Bronchial epithelial cell (primary cell): ENCODE measurements around the gene GABARAPL2. TPM values are rescaled to one million over a fixed set of nuclear protein-coding genes. Genes with fewer than 3 reads are reported as not detected.

Experiments
- DNase-seq: peaks from one replicate; pipeline ENCODE4 v3.0.0-alpha.2; 2010; ENCODE audit warnings: low read depth
- FAIRE-seq: peaks from 2 replicates; lab custom pipeline; 2011; peaks lifted over from hg19 to GRCh38; lab: Jason Lieb, UNC
- H3K27me3 ChIP-seq: 2 replicates; pipeline ENCODE4 v1.5.1; 2011; ENCODE audit warnings: low read length; ENCODE audit not compliant: control insufficient read depth, insufficient read depth
- H3K36me3 ChIP-seq: 2 replicates; pipeline ENCODE4 v1.5.1; 2011; ENCODE audit warnings: low read length; ENCODE audit not compliant: control insufficient read depth, insufficient read depth
- H3K4me3 ChIP-seq: 2 replicates; pipeline ENCODE4 v1.5.1; 2011; ENCODE audit warnings: mild to moderate bottlenecking, low read depth, low read length, control low read depth
- total RNA-seq: library from RNA; depleted of rRNA; stranded (reverse); fragments of >200 nt; gene quantifications from 2 replicates; pipeline ENCODE4 v1.2.1, GENCODE V29; 2014
- TF ChIP-seq, protein P1 (sequence below): IDR thresholded peaks from 2 replicates; pipeline ENCODE4 v1.5.1; 2011; ENCODE audit warnings: mild to moderate bottlenecking, moderate library complexity, low read length, control low read depth, inconsistent platforms; ENCODE audit not compliant: insufficient read depth, severe bottlenecking

Gene GABARAPL2
- total RNA-seq, 1 donor from 2014 or later: 27.6 TPM

DNA sequence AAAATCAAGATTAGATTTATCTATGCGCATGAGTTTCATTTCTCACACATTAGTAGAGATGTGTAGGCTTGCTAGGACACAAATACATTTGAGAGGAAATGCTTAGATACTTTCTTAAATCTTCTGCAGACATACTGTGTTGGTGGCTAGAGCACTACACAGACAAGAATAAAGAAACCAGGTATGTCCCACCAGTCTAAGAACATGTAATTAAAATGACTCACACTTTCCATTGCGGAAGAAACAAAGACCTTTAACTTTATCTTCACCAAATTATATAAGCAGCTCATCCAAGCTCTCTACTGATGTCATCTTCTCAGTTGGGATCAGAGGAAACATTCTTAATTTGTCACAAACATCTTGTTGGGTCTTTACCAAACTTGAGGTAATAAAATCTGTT, 12.5 kb downstream of the GABARAPL2 start:
- no peaks in the 10 kb centered on the region for H3K27me3 ChIP-seq
- no peak overlapping the region for H3K4me3 ChIP-seq
- TF ChIP-seq, protein P1, sequence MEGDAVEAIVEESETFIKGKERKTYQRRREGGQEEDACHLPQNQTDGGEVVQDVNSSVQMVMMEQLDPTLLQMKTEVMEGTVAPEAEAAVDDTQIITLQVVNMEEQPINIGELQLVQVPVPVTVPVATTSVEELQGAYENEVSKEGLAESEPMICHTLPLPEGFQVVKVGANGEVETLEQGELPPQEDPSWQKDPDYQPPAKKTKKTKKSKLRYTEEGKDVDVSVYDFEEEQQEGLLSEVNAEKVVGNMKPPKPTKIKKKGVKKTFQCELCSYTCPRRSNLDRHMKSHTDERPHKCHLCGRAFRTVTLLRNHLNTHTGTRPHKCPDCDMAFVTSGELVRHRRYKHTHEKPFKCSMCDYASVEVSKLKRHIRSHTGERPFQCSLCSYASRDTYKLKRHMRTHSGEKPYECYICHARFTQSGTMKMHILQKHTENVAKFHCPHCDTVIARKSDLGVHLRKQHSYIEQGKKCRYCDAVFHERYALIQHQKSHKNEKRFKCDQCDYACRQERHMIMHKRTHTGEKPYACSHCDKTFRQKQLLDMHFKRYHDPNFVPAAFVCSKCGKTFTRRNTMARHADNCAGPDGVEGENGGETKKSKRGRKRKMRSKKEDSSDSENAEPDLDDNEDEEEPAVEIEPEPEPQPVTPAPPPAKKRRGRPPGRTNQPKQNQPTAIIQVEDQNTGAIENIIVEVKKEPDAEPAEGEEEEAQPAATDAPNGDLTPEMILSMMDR: no peak
- DNase-seq (no peak), FAIRE-seq (no peak)
- H3K36me3 ChIP-seq: peaks cover 2% of the 10 kb centered on the region

DNA sequence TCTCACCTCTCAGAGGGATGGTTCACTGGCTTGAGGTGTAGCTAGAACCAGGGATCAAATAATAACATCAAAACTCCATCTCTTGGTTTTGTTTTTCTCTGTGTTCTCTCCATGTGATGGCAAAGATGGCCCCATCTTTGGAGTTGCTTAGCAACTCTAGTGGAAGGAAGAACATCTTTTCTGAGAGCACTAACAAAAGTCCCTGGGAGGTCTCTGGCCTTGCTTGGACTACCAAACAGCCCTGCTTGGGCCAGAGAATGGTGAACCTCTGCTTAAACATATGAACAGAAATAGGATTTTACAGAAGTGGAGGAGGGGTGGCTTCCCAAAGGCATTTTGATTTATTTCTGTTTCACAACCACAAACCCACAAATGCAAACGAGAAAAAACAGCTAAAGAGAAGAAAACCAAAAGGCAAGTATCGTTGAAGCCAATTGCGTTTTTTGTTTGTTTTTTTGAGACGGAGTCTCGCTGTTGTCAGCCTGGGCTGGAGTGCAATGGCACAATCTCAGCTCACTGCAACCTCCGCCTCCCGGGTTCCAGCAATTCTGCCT, 13.2 kb downstream of the GABARAPL2 start:
- FAIRE-seq: no peak
- H3K36me3 ChIP-seq: no peaks in the 10 kb centered on the region
- no peaks in the 10 kb centered on the region for H3K27me3 ChIP-seq
- no peak for DNase-seq
- TF ChIP-seq, protein P1: no peak
- H3K4me3 ChIP-seq: no peak overlapping the region

DNA sequence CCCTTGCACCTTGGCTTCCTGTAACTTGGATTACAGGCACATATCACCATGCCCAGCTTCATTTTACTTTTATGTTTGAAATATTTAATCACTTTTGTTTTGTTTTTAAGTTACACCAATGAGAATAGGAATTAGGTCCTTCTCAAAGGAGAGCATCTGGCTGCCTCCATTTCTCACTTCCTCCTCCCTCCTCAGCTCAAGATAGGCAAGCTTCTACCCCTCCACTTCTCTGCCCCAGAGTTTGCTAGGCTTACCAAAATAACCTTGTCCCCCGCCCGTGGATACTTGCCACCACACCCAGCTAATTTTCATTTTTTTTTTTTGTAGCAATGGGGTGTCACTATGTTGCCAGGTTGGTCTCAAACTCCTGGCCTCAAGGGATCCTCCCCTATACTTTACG, 17.9 kb downstream of the GABARAPL2 start:
- H3K27me3 ChIP-seq: no peaks in the 10 kb centered on the region
- DNase-seq: no peak
- TF ChIP-seq, protein P1: no peak
- no peaks in the 10 kb centered on the region for H3K36me3 ChIP-seq
- no peak overlapping the region for H3K4me3 ChIP-seq
- no peak for FAIRE-seq

DNA sequence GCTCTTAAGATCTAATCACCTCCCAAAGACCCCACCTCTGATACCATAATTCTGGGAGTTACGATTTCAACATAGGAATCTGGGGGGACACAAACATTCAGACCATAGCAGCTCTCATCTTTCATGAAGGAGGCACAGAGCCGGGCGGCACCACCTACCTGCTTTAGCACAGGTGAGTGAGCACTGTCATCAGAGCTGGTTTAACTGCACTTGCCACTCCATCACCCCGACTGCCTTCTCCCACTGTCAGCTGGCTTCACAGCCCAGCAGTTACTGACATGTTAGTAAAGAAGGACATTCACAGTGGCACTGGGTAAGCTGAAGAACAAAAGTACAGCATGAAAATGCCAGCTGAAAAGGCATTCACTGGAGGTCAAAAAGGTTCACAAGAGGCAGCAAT, 22.5 kb downstream of the GABARAPL2 start:
- Histone ChIP-seq H3K27me3 (no peaks in the 10 kb centered on the region), H3K36me3 (no peaks in the 10 kb centered on the region), H3K4me3 (no peak overlapping the region)
- DNase-seq: no peak
- TF ChIP-seq, protein P1: no peak
- FAIRE-seq: no peak

DNA sequence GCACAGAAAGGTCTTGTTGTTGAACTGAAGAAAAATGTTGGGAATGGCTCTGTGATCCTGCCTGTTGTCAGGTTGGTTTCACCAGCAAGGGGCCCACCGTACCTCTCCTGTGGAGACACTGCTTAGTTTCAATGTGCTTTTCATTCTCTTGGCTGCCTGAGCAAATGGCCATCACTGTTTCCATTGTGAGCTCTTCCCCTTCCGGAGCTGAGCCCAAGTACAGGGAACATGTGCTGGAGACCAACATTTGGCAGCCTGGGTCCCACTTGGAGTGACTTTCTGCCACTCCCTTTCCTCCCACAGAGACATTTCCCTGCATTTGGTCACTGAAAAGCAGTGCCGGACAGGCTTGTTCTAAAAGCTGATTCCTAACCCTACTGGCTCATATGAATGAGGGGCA, 23.1 kb downstream of the GABARAPL2 start:
- Histone ChIP-seq H3K27me3 (no peaks in the 10 kb centered on the region), H3K4me3 (no peak overlapping the region), H3K36me3 (no peaks in the 10 kb centered on the region)
- no peak for FAIRE-seq
- TF ChIP-seq, protein P1: no peak
- DNase-seq: no peak
